ENCODE results near the gene LCOR. TPM values are rescaled to one million over a fixed set of nuclear protein-coding genes. Genes with fewer than 3 reads are reported as not detected.

LCOR gene
- total RNA-seq, 1 experiment from 2014 or later, result 42.1 TPM

DNA sequence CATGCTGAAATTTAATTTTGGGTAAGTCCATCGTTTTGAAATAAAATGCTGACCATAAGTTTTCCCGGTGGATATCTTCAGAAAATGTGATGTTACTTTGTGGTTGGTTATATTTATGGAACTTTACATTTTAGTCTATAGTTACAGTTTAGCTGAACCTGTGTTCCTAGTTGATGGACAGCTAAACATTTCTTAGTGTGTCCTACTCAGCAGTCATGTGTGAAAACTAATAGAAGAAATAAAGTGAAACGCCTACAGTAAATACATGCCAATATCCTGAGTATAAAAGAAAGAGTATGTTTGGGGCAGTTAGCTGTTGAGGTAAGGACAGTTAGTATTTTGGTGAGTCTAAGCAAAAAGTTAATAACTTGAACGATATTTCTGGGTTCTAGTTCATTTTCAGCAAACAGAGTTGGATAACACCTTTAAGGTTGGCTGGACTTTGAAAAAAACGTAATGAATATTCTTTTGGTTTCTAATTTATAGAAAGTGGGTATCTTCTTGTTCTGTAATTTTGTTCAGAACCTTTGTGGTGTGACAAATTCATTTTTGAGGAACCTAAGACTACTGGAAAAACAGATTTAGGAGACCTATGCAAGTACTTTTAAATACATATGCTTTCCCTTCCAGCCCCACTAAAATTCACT, 28.7 kb downstream of the LCOR start:
- peaks cover 9% of the 10 kb centered on the region; the same call in 1 of the 2 replicates for H3K79me2 ChIP-seq (ENCODE audit: insufficient read depth, low read length)
- H2BK12ac ChIP-seq (ENCODE audit: insufficient read length, low read depth, low read length), result no peak overlapping the region
- peaks cover 20 to 36% of the 10 kb centered on the region in 2 experiments for H3K4me1 Mint-ChIP-seq
- H3K4me2 ChIP-seq (ENCODE audit: insufficient read depth, insufficient read length, low read length), result no peak overlapping the region
- H3K4me3 Mint-ChIP-seq, result no peak overlapping the region
- H2BK120ac ChIP-seq (ENCODE audit: low read depth, low read length, poor library complexity, severe bottlenecking), result no peak overlapping the region
- 0 out of 7 replicates have a peak overlapping the region, but pooled peaks of 1 of the 3 experiments have one; percentile 69 for H3K27ac Mint-ChIP-seq
- no peak overlapping the region for H4K91ac ChIP-seq (ENCODE audit: insufficient read length, low read depth, low read length)
- no peak for DNase-seq
- H4K8ac ChIP-seq (replicated peaks; ENCODE audit: insufficient read length, low read depth, low read length), result no peak overlapping the region
- H3K4ac ChIP-seq (ENCODE audit: low read depth, low read length), result no peak overlapping the region
- H4K20me1 ChIP-seq (ENCODE audit: control insufficient read depth, insufficient read depth, insufficient read length), result no peaks in the 10 kb centered on the region
- H3K18ac ChIP-seq (ENCODE audit: insufficient read length, low read depth, low read length), result no peak overlapping the region
- no peaks in the 10 kb centered on the region for H3K9me3 Mint-ChIP-seq
- no peak overlapping the region for H2AK5ac ChIP-seq (ENCODE audit: insufficient read length, low read length)
- TF ChIP-seq, protein P1, sequence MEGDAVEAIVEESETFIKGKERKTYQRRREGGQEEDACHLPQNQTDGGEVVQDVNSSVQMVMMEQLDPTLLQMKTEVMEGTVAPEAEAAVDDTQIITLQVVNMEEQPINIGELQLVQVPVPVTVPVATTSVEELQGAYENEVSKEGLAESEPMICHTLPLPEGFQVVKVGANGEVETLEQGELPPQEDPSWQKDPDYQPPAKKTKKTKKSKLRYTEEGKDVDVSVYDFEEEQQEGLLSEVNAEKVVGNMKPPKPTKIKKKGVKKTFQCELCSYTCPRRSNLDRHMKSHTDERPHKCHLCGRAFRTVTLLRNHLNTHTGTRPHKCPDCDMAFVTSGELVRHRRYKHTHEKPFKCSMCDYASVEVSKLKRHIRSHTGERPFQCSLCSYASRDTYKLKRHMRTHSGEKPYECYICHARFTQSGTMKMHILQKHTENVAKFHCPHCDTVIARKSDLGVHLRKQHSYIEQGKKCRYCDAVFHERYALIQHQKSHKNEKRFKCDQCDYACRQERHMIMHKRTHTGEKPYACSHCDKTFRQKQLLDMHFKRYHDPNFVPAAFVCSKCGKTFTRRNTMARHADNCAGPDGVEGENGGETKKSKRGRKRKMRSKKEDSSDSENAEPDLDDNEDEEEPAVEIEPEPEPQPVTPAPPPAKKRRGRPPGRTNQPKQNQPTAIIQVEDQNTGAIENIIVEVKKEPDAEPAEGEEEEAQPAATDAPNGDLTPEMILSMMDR (conservative IDR thresholded peaks at IDR 0.05), result no peak
- H2BK15ac ChIP-seq (ENCODE audit: low read depth, low read length), result no peak overlapping the region
- no peak overlapping the region for H3K9ac ChIP-seq (ENCODE audit: extremely low read depth, insufficient read length, low read length)
- no peaks in the 10 kb centered on the region for H3K9me3 ChIP-seq (ENCODE audit: control insufficient read depth, low read depth, low read length)
- peaks cover 2 to 29% (median 21%) of the 10 kb centered on the region in 3 experiments; a peak in 6 of 7 replicates for H3K36me3 Mint-ChIP-seq (ENCODE audit: insufficient read depth in 1 of 3, low read depth in 3 of 3)
- no peak overlapping the region for H3K14ac ChIP-seq (ENCODE audit: insufficient read depth, low read length)
- no peaks in the 10 kb centered on the region for H3K27me3 Mint-ChIP-seq (ENCODE audit: low read depth)
- no peak overlapping the region for H2BK20ac ChIP-seq (ENCODE audit: low read depth, low read length, poor library complexity, severe bottlenecking)
- no peak overlapping the region for H4K5ac ChIP-seq (ENCODE audit: insufficient read length, low read depth, low read length)
- H3K79me1 ChIP-seq (ENCODE audit: insufficient read depth, low read depth, low read length, poor library complexity, severe bottlenecking), result no peaks in the 10 kb centered on the region
- no peaks in the 10 kb centered on the region for H3K23me2 ChIP-seq (ENCODE audit: insufficient read length, low read depth, low read length, poor library complexity, severe bottlenecking)
- H2AFZ ChIP-seq (ENCODE audit: low read length), result no peak overlapping the region
- no peak overlapping the region for H3K27ac ChIP-seq (ENCODE audit: insufficient read length, low read depth, low read length)
- no peaks in the 10 kb centered on the region for H3K27me3 ChIP-seq (ENCODE audit: insufficient read depth, low read length)
- no peak overlapping the region for H3K56ac ChIP-seq (ENCODE audit: insufficient read length, low read depth, low read length)
- H3K23ac ChIP-seq (ENCODE audit: insufficient read length, low read depth, low read length), result no peak overlapping the region
- no peaks in the 10 kb centered on the region for H3K4me1 ChIP-seq (ENCODE audit: insufficient read depth, low read length)
- no peak overlapping the region for H2BK5ac ChIP-seq (ENCODE audit: insufficient read length, low read length)
- no peak overlapping the region for H3T11ph ChIP-seq (ENCODE audit: low read length)
- no CpG with 5 or more reads among the region's 5 CpGs for WGBS (ENCODE audit: extremely low coverage, insufficient read length, low lambda C conversion rate)

Data from H9 (cell line).